Adrenal gland (tissue), 12 donors: ENCODE results near the gene C1orf226. TPM values are rescaled to one million over a fixed set of nuclear protein-coding genes. Genes with fewer than 3 reads are reported as not detected.

ENCODE experiments used
- DNase-seq, 7 donors: peaks; one replicate each; pipeline ENCODE4 v3.0.0-alpha.2; 2019 to 2020
- H3K27ac ChIP-seq, 5 donors: fragments of 200-600 bp; sonication (generic) in 4 of 5; 1 replicate in 3 of 5; 2 replicates in 2 of 5; pipeline versions ENCODE4 v1.5.1 to v1.8.0; 2016 to 2020; ENCODE audit warnings: mild to moderate bottlenecking in 1 of 5
- H3K27me3 ChIP-seq: fragments of 200-600 bp; 2 replicates; pipeline ENCODE4 v1.8.0; 2021
- H3K36me3 ChIP-seq, 2 donors: fragments of 200-600 bp; replicated peaks in 1 of 2; 1 replicate in 1 of 2; 2 replicates in 1 of 2; pipeline versions ENCODE4 v1.5.1 to v1.8.0; 2018 to 2022
- H3K4me1 ChIP-seq, 2 donors: fragments of 200-600 bp; replicated peaks in 1 of 2; 1 replicate in 1 of 2; 2 replicates in 1 of 2; pipeline versions ENCODE4 v1.5.1 to v1.8.0; 2018 to 2021
- H3K4me3 ChIP-seq, 4 donors: fragments of 200-600 bp; sonication (generic) in 3 of 4; one replicate each; pipeline ENCODE4 v1.5.1; 2016 to 2018
- H3K9me3 ChIP-seq, 3 donors: fragments of 200-600 bp; sonication (generic) in 1 of 3; replicated peaks in 1 of 3; 1 replicate in 2 of 3; 2 replicates in 1 of 3; pipeline versions ENCODE4 v1.5.1 to v1.8.0; 2016 to 2021
- POLR2A ChIP-seq, 2 donors: fragments of 450-650 bp; IDR thresholded peaks; one replicate each; pipeline ENCODE4 v1.6.1; 2017; ENCODE audit warnings: antibody characterized with exemption in 2 of 2, mild to moderate bottlenecking in 2 of 2, moderate library complexity in 1 of 2
- WGBS, 4 donors: extraction: QIAGEN DNeasy Blood & Tissue Kit in 2 of 4; methylation state at CpG; one replicate each; pipeline versions ENCODE4 v1.1.5 to v1.1.7; 2013 to 2017; 5-methylcytosine and 5-hydroxymethylcytosine counted together
- intact Hi-C, 2 donors: fragments of 100-400 bp; cut with DNase I; formaldehyde crosslinking; loops; one replicate each; pipeline versions ENCODE4 v1.14.1 to v1.15.0; 2022 to 2023
- polyA plus RNA-seq, 3 donors: library from polyadenylated mRNA; stranded (reverse); fragments of 200-250 nt in 2 of 3; fragments of 350-450 nt in 1 of 3; fragmentation: Illumina TruSeq in 1 of 3; extraction: RNeasy Lipid Tissue Mini Kit (QIAGEN cat#74804) in 1 of 3; gene quantifications; one replicate each; pipeline ENCODE4 v1.2.3, GENCODE V29; 2013 to 2014
- total RNA-seq, 9 donors: library from RNA; depleted of rRNA in 4 of 9; stranded (reverse); fragments of >200 nt in 4 of 9; fragments of 120-200 nt in 1 of 9; fragmentation: NEBNext Ultra II Directional in 1 of 9; extraction: Animal tissue kit (Norgen Biotek cat#: 25700) in 1 of 9; gene quantifications; one replicate each; pipeline versions ENCODE4 v1.1.0 to v1.2.4, GENCODE V29; 2013 to 2023
- TF ChIP-seq, protein P1 (sequence below), 6 experiments: fragments of 450-650 bp in 4 of 6; fragments of 200-600 bp in 2 of 6; sonication (generic) in 1 of 6; IDR thresholded peaks; 1 replicate in 5 of 6; 2 replicates in 1 of 6; pipeline versions ENCODE4 v1.5.1 to v1.8.0; 2016 to 2021; ENCODE audit warnings: antibody characterized with exemption in 6 of 6, mild to moderate bottlenecking in 2 of 6, moderate library complexity in 1 of 6
- donor health status: healthy with polysubstance abuse.
- donor health status: Bipolar disorder and iron deficiency.
- donor health status: DM: yes; HTN: yes; CAD: no.
- donor health status: DM: no; HTN: no; CAD: no.
- donor health status: DM: no; HTN: no; CAD: no.
- donor health status: DM: yes; HTN: yes; CAD: no.

Gene C1orf226
- total and polyA plus RNA-seq, 12 donors = 0.95 to 48.0 (median 6.8) TPM

DNA sequence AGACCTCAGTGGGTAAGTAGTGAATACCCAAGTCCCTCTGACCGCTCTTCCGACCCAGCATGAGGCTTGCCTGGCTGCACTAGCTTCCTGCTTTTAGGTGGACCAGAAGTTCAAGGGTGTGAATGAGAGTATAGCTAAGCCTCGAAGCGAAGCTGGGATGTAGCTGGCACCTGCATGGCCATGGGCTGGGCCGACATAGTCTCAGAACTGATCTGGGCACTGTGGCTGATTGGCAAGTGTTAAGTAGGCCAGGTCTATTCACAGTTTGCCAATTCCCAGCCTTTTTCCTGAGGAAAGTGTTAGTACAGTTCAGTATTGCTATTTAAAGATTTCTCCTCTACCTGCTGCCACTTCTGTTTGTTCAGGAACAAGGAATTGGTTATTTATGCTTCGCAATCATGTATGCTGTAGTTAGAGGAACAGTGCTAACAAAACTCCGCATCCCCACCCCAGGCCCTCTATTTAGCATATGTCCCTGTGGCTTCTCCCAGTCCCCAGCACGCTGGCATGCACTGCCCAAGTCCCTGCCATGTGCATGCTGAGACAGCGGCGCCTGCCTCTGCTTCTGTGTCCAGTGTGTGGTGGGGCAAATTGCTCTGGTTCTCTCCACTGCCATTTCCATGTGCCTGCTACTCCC lies 21.2 kb upstream of the C1orf226 start:
- TF ChIP-seq, protein P1, sequence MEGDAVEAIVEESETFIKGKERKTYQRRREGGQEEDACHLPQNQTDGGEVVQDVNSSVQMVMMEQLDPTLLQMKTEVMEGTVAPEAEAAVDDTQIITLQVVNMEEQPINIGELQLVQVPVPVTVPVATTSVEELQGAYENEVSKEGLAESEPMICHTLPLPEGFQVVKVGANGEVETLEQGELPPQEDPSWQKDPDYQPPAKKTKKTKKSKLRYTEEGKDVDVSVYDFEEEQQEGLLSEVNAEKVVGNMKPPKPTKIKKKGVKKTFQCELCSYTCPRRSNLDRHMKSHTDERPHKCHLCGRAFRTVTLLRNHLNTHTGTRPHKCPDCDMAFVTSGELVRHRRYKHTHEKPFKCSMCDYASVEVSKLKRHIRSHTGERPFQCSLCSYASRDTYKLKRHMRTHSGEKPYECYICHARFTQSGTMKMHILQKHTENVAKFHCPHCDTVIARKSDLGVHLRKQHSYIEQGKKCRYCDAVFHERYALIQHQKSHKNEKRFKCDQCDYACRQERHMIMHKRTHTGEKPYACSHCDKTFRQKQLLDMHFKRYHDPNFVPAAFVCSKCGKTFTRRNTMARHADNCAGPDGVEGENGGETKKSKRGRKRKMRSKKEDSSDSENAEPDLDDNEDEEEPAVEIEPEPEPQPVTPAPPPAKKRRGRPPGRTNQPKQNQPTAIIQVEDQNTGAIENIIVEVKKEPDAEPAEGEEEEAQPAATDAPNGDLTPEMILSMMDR (IDR thresholded peaks at IDR 0.05) = no peak
- no peak for TF ChIP-seq POLR2A (IDR thresholded peaks at IDR 0.05)
- intact Hi-C loops = no loop called here
- H3K4me3 ChIP-seq = no peak overlapping the region
- no peak for DNase-seq
- H3K4me1 ChIP-seq = no peaks in the 10 kb centered on the region
- no peaks in the 10 kb centered on the region for H3K27me3 ChIP-seq
- H3K27ac ChIP-seq = no peak overlapping the region
- no peaks in the 10 kb centered on the region for H3K9me3 ChIP-seq
- H3K36me3 ChIP-seq = no peaks in the 10 kb centered on the region
- WGBS, 4 donors = 93 to 98% (median 95%) methylated on average over 9 to 10 of the region's 10 CpGs

DNA sequence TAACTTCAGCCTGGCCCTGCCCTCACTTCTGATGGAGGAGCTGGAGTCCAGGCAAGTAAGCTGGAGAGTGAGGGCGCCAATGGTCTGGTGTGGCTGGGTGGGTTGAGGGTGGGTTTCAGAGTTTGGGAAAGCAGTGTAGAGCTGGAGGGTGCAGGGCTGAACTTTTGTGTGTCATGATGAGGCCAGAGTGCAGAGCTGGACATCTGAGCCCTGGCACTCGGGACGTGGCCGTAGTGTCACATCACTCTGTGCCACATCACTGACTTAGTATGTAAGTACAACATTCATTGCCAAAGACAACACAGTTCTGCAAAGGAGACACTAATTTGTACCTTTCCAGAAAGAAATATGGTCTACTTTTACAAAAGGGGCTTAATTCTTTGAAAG lies 20.7 kb upstream of the C1orf226 start:
- no peak for TF ChIP-seq POLR2A (IDR thresholded peaks at IDR 0.05)
- TF ChIP-seq, protein P1 (IDR thresholded peaks at IDR 0.05) = no peak
- Histone ChIP-seq H3K27ac (no peak overlapping the region), H3K4me3 (no peak overlapping the region), H3K36me3 (no peaks in the 10 kb centered on the region), H3K27me3 (no peaks in the 10 kb centered on the region), H3K9me3 (no peaks in the 10 kb centered on the region), H3K4me1 (no peaks in the 10 kb centered on the region)
- DNase-seq = no peak
- 88 to 97% (median 93%) methylated on average over 4 of the region's 4 CpGs for WGBS, 4 donors
- intact Hi-C loops = no loop called here

DNA sequence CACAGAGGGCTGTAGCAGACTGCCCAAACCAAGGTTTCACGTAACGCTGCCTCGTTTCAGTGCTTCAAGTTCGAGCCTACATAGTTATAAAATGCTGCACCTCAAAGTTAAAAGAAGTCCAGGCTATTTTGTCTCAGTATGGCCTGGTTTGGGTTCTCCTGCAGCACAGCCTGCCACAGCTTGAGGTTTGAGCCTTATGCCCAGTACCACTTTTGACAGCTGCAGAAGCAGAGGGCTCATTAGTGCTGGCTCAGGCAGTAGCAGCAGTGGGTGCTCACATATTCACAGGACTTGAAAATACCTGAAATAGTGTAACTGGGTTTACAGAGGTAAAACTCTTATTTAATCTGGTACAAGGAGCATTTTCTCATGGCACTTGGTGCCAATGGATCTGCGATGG lies 20.2 kb upstream of the C1orf226 start:
- no peaks in the 10 kb centered on the region for H3K27me3 ChIP-seq
- DNase-seq = no peak
- no peaks in the 10 kb centered on the region for H3K9me3 ChIP-seq
- H3K27ac ChIP-seq = no peak overlapping the region
- no peak for TF ChIP-seq POLR2A (IDR thresholded peaks at IDR 0.05)
- TF ChIP-seq, protein P1 (IDR thresholded peaks at IDR 0.05) = no peak
- 89 to 91% (median 91%) methylated on average over 5 of the region's 5 CpGs for WGBS, 4 donors
- intact Hi-C loops = no loop called here
- no peak overlapping the region for H3K4me3 ChIP-seq
- no peaks in the 10 kb centered on the region for H3K4me1 ChIP-seq
- no peaks in the 10 kb centered on the region for H3K36me3 ChIP-seq

DNA sequence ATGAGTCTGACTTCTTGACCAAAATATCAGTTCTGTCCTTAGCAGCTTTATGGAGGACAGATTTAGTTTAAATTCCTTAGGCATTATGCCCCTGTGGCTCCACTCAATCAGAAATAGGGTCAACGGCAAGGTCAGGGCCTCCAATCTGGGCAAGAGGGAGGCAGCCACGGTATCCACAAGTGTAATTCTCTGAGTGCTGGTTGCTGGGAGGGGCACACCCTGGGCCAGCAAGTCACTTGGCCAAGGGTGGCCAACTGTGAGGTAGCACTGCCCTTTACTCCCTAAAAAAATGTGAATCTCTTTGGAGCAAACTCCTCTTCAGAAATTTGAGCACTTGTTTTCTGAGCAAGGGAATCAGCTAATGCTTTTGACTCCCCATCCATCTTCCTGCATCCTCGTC lies 17.7 kb upstream of the C1orf226 start:
- WGBS, 4 donors = 70 to 86% (median 80%) methylated on average over 3 of the region's 3 CpGs
- Histone ChIP-seq H3K27me3 (no peaks in the 10 kb centered on the region), H3K36me3 (no peaks in the 10 kb centered on the region), H3K27ac (no peak overlapping the region), H3K9me3 (no peaks in the 10 kb centered on the region), H3K4me1 (no peaks in the 10 kb centered on the region), H3K4me3 (no peak overlapping the region)
- intact Hi-C loops = no loop called here
- DNase-seq = no peak
- TF ChIP-seq POLR2A (IDR thresholded peaks at IDR 0.05) = no peak
- TF ChIP-seq, protein P1 (IDR thresholded peaks at IDR 0.05) = no peak
